NCI-H1694 treated with DMSO at 0.1 percent for 48 hours (cell line): ENCODE data around the gene ACVR1B.

Experiments used
- DNase-seq: peaks from one replicate; lab custom pipeline; 2025; lab: John Stamatoyannopoulos, UW

Gene ACVR1B

DNA sequence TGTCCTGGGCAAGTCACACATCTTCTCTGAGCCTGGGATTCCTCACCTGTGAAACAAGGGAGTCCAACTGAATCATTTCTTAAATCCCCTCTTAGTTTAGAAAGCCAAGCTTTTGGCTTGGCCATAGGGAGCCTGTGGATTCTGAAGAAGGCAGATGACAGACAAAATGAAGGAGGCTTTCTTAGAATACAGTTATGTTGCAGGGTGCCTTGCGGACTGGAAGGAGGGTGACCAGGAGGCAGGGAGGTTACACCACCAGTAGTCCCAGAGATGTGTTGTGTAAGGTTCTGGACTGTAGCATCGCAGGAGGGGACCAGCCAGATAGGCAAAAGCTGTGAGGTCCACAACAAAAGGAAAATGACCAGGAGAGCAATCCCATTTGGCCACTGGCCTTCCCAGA lies 8.2 kb upstream of the ACVR1B start:
- DNase-seq: no peak

DNA sequence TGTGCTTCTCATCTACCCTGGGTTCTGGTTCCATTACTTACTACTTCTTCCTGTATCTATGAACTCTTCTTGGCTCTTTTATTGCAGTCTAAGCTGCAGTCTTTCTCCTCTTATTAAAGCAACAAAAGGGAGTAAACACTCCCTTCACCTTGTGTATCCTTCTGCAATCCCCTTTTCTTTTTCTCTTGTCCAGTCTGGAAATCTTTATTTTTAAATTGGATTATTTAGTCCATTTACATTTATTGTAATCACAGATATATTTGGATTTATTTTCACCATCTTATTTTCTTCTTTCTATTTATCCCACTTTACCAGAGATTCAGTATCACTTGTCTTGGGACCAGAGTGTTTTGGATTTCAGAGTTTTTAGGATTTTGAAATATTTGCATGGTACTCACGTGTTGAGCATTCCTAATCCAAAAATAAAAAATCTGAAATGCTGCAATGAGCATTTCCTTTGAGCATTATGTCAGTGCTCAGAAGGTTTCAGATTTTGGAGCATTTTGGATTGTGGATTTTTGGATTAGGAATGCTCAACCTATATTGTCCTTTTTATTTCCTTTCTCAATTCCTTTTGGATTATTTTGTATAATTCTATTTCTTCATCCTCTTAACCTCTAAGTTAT lies 6.8 kb upstream of the ACVR1B start:
- no peak for DNase-seq

DNA sequence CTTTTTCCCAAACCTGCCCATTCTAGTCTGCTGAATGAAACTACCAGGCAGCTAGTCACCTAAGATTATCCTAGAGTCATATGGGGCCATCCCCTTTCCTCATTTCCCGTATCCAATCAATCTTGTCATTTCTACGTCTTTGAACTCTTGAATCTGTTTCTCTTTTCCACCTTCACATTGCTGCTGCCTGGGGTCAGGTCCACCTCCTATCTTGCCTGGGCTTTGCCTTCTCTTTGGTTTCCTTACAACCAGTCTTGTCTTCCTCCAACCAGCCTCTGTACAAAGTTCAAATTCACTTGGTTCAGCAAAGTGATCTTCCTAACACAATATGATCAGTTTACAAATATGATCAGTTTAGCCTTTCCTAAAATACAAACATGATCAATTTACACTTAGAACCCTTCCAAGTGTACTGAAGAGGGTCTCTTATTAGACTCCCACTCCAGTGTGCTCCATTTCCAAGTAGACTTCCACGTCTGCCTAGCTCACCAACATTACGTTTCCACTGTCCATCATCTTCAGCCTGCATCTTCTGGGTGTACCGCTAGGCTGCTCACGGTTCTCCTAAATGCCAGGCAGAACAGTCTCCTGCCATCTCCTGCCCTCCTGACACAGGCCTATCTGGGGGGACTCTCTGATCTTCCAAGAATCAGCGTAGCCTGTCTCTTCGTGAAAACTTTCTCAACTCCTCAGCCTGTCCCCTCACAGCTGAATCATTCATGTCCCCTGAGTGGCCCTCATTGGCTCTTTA lies 4.1 kb upstream of the ACVR1B start:
- no peak for DNase-seq

DNA sequence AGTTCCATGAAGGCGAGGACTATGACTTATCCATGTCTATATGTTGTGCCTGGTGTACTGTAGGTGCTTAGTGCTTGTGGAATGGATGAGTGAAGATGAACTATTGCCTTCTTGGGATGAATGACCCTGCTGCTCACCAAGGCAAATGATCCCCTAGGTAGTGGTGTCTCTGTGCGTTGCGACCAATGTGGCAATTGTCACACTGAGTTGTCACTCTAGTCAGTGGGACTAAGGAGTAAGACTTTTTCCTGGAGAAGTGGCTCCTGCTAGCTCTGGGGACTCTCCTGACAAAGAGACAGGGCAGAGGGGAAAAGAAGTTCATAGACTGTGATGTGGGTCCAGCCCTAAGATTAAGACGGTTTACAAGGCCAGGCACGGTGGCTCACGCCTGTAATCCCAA lies 3.4 kb upstream of the ACVR1B start:
- DNase-seq: no peak

DNA sequence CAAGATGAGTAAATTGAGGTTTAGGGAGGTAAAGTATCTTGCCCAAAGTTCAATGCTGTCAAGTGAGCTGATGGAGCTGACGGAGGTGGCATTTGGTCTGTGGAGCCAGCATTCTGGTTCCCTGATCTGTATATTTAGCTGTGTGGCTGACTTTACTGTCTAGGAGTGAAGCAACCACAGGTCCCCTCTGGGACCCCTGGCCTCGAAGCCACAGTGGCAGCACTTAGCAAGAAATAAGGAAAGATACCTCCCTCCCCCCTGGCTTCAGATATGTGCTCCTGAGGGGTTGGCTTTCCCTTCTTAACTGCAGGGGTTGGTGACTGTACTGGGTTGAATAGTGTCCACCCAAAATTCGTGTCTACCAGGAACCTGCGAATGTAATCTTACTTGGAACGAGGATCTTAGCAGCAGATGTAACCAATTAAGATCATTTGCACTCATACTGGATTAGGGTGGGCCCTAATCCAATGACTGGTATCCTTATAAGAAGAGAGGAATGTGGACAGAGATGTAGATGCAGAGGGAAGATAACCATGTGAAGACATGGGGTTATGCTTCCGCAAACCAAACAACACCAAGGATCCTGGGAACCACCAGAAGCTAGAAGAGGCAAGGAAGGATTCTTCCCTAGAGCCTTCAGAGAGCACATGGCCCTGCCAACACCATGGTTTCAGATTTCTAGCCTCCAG lies 2.0 kb upstream of the ACVR1B start:
- DNase-seq: no peak

DNA sequence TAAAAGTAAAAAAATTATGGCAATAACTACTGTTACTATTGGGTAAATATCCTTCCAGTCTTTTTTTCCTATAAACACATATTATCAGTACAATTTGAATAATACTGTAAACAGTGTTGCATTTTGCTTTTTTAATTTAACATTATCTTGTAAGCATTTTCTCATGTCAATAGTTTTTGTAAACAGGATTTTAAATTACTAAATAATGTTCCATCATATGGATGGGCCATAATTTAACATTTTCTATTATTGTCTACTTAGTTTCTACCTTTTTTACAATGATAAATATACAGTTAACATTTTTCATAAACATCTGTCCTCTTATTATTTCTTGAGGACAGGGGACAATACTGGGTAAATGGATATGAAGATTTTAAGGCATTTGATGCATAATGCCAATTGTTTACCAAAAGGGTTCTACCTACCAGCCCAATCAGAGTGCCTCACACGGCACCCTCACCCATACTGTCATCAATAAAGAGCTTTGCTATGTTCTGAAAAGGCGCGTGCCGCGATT lies 759 bp upstream of the ACVR1B start:
- DNase-seq: no peak

DNA sequence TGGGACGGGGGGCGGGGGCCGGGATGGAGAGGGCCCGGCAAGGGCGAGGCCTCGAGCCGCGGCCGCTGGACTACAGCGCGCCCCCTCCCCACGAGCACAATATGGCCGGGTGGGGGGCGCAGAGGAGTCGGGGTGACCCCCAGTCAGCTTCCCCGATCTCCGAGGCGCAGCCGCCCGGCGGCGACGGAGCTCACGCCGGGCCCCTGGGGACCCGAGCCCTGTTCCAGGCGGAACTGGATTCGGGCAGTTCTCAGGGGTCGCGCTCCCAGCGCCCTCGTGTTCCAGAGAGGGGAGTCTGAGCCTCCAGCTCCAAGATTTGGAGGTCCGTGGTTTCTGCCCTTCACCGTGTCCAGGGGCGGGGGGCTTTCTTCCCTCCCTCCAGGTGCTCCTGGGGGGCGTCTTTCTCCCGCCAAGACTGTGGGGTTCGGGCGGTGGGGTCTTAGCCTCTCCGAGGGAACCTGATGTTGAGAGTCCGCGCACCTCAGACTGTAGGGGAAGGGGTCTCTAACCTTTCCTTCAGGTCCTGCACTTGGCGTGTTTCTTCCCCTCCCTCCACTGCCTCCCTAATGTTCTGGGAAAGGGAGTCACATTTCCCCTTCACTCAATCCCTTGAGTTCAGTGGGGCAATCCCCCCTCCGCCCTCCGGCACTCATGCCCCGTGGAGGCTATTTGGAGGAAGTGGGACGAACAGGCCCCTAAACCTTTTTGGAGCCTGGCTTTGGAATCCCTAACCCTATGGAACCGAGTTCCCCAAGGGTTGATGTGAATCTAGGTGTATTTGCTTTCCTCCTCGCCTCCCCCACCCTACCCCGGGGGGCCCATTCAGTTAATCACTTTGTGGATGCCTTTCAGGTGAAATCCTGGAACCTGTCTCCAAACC lies 584 bp downstream of the ACVR1B start:
- DNase-seq: no peak

DNA sequence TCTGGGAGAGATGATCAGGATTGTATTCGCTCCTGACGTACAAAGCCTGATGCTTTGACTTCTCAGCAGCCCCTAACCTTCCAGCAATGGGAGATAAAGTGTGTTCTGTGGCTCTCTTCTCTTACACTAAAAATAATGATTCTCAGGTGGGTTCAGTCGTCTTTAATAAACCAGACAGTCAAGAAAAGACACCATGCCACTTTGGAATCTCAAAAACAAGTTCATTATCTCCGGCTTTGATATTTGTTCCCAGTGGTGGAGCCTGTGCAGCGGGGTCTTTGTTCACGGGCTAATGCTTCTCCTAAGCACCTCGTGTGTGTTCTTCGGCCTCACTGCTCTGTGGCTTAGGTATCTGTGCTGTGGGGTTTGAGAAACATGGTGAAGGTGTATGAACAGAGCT lies 1.6 kb downstream of the ACVR1B start:
- no peak for DNase-seq

DNA sequence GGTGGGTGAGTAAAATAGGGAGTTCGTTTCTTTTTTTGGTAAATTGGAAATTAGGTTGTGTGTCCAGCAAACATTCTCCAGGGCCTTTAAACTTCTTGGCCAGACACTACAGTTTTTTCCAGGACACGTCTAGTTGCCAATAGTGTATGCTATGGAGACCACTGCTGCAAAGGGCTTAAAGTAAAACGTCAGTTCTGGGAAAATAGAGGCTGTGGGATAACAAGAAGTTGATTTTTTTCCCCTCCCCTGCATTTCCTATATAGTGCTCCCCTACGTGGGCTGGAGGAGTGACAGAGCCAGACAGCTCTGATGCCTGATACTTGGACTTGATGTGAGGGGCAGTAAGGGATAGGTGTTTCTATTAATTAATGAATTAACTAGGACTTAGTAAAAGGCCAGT lies 2.4 kb downstream of the ACVR1B start:
- DNase-seq: no peak

DNA sequence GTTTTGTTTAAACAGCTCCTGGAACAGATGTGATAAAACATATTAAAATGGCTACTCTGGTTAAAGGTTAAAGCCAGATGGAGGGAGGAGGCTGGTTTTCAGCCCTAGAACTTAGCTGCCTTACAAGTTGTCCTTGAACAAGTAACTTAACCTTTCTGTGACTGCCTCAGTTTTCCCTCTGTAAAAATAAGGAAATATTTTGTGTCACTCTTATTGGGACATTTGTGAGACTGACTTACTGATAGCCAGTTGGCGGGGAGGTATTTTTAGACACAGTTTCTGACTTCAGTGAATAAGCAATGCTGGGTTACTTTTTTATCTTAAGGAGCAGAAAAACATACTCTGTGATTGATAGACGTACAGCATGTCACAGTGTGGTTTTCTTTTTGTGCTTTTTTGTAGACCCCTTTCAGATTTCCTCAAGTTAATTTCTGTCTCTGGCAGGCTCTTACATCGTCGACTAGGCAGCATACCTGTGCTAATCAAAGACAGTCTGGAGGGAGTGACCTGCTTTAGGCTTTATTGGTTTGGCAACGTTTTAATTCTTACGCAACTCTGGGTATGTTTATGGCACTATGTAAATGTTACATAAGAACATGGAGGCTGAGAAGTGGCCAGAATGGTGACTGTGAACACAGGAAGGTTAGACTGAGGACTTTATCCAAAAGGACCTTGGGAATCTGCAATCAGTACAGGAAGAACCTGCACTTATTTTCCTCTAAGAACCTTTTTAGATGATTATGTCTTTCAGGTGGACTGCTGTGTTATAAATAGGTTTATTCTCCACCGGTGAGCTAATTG lies 3.3 kb downstream of the ACVR1B start:
- DNase-seq: no peak

DNA sequence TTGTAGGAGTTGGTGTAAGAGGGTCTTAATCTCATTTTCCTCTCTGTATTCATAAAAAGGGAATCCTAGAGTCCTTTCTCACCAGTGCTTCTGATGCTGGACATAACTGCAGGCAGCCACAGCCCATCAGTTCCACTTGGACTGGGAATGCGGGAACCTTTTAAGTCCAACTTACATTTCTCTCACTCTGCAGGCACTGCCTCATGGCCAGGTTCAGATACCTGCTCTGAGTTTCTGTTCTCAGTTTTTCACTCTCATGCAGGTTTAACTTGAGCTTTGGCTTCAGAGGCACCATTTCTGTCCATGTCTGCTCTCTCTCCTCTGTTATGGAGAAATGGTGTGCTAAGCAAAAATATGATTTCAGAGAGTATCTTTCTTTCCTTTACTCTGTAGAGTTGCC lies 4.2 kb downstream of the ACVR1B start:
- no peak for DNase-seq

DNA sequence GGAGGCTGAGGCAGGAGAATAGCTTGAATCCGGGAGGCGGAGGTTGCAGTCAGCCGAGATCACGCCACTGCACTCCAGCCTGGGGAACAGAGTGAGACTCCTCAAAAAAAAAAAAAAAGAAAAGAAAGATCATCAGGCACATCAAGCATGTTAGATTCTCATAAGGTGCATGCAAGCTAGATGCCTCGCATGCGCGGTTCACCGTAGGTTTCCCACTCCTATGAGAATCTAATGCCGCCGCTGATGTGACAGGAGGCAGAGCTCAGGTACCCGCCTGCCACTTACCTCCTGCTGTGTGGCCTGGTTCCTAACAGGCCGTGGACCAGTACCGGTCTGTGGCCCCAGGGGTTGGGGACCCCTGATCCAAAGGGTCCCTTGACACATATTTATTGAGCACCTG lies 7.0 kb downstream of the ACVR1B start:
- no peak for DNase-seq

DNA sequence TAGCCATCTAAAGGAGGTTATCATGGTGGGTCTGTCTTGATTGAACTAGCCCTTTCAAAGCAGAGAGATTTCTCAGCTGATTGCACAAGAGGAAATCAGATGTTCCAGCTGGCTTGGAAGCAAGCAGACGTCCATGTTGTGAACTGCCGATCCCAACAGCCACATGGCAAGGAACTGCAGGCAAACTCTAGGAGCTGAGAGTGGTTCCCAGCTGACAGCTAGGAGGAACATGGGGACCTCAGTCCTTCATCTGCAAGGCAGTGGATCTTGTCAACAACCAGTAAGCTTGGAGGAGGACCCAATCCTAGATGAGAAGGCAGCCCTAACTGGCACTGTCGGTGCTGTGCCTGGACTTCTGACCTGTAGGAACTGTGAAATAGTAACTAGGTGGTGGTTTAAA lies 7.7 kb downstream of the ACVR1B start:
- no peak for DNase-seq

DNA sequence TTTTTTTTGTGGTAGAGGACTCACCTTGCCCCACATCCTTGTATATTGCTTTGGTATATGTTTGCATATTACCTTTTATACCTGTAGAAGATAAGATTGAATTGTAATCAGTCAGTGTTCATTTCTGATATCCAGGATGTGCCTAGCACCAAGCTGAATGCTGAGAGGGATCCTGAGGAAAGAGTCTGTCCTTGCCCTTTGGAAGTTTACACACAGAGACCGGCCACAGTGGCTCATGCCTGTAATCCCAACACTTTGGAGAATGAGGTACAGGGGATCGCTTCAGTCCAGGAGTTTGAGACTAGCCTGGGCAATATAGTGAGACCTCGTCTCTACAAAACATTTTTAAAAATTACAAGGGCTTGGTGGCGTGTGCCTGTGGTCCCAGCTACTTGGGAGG lies 8.4 kb downstream of the ACVR1B start:
- no peak for DNase-seq

DNA sequence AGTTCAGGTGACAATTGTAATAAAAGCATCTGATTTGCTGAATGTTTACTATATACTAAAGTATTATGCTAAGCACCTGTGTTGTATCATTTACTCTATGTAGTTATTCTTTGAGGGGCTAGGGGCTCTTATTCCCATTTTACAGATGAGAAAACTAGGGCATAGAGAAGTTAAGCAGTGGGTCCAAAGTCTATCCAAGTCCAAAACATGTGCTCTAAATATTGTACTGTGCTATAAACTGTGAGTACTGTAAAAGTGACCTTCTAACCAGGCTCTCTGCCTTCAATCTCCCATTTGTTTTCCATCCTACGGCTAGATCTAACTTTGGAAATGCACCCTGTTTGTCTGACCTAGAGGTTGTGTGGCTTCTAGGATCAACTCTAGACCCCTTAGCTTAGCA lies 9.0 kb downstream of the ACVR1B start:
- no peak for DNase-seq

DNA sequence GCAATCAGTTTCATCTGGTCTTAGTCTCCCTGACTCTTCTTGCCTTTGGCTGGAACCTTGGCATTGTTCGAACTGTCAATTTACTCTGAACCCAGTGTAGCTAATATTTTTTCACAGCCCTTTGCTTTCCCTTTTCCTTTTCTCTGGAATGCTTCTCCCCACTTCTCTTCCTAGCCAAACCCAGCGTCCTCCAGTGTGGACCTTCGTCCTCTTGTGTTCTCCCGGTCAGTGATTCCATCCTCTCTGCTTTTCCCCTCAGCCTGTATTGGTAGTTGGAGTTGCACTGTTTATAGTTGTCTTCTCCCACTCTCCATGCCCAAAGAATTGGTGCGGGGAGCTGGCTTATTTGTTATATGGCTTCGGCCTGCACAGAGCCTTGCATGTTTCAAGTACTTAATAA lies 9.4 kb downstream of the ACVR1B start:
- no peak for DNase-seq

DNA sequence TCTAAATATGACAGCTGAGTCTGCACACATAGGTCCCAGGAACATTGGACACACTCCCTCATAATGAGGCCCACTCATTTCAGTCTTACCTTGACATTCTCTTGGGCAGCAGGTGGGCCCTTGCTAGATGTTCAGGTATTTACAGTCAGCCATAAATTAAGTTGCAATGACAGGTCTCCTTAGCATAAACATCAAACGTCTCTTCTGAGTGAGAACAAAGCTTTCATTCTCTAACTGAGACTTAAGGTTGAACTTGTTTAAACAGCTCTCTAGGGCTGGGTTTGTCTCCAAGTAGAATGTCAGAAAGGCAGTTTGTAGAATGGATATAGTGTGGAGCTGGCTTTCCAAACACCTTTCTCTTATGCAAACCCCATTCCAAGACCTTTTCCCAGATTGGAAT lies 10.3 kb downstream of the ACVR1B start:
- no peak for DNase-seq

DNA sequence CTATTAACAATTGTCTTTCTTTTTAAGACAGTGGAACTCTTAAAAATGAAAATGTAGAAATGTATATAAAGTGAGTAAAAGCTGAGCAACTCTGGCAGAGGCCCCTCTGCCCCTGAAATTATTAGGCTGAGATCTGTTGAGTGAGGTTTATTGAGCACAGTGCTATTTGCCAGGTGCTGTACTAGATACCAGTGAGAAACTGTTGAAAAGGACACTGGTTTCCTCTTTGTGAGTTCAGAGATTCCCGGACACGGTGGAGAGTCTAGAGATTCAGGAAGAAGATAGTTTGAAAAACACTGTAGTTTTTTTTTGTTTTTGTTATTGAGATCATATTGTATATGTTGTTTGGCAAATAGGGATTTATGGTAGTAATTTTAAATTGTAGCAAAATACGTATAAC lies 11.2 kb downstream of the ACVR1B start:
- no peak for DNase-seq

DNA sequence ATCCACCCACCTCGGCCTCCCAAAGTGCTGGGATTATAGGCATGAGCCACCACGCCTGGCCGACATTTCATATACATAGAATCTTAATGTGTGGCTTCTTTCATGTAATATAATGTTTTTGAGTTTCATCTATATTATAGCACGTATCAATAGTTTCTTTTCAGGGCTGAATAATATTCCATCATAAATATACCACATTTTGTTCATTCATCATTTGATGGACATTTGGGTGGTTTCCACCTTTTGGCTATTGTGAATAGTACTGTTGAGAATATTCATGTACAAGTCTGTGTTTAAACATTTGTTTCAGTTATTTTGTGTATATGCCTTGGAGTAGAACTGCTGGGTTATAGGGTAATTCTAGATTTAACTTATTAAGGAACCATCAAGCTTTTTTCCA lies 12.0 kb downstream of the ACVR1B start:
- DNase-seq: no peak

DNA sequence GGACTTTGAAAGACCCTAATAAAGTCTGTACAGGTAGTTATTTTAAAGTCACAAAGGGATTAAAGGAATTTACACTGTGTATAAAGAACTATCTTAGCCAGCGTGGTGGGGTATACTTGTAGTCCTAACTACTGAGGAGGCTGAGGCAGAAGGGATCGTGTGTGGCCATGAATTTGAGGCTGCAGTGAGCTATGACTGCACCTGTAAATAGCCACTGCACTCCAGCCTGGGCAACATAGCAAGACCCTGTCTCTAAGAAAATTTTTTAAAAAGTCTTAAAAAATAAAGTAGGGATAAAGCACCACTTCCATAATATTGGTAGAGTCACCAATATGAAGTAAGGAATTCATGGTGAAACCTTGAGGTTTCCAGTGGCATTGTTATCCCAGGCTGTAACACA lies 18.1 kb downstream of the ACVR1B start:
- DNase-seq: no peak

DNA sequence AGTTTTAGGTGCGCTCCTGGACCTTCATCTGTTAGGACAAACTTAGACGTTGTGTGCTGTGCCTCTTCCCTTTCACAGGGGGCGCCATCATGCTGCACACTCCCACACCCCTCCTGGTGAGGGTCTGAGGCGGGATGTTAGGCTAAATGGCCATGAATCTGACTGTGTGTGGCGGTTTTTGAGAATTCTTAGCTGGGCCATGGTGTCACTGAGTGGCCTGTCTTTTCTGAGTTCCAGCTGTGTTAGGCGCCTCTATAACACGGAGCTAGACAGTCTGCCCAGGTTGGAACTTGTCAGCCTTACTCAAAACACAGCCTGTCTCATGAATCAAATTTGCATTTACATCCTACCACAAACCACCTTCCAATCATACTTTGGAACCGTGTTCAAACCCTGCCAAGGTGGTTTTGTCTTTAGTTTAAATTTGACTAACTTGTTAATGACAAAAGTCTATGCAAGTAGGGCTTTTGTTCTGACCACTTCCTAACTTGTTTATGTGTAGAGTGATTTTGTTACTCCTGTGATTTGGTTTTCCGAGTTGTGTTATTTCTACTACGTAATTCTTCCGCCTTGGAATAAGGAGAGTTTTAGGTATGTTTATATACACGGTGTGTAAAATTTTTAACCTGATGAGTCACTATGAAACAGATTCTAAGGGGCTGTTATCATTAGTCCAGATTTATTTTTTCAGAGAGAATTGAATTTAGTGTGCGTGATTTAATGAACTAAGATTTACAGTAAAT lies 19.6 kb downstream of the ACVR1B start:
- DNase-seq: no peak
